PC-3 (cell line): ENCODE results near the gene AGBL3.

Experiments
- CTCF ChIP-seq: fragments of 300-600 bp; sonication (generic); conservative IDR thresholded peaks from 2 replicates; pipeline ENCODE4 v1.5.1; 2017; ENCODE audit warnings: antibody characterized with exemption, low read depth, mild to moderate bottlenecking, low read length
- EZH2phosphoT487 ChIP-seq: fragments of 300-600 bp; sonication (generic); IDR thresholded peaks from 2 replicates; pipeline ENCODE4 v1.6.1; 2018; ENCODE audit warnings: mild to moderate bottlenecking, antibody characterized with exemption, low read length, borderline replicate concordance

GRCh38 chr7:135102372-135102771 lies 116.1 kb downstream of the AGBL3 start:
- TF ChIP-seq CTCF (no peak), EZH2phosphoT487 (no peak)
